ENCODE data around the gene ALDH1B1.

- TF ChIP-seq CTCF (IDR thresholded peaks at IDR 0.05) (no peak), POLR2A (IDR thresholded peaks at IDR 0.05) (no peak)
Observed at GRCh38 chr9:38428062-38428461, 35.6 kb downstream of the ALDH1B1 start.

All from breast epithelium (tissue), 3 donors.